GM19238 (cell line): ENCODE results near the gene TMEM130.
"Not testable (repeated sequence)": the region's sequence is repeated elsewhere in the genome, so short reads cannot be mapped to it uniquely, and the experiment has no call there.

Source experiments
- DNase-seq: peaks from one replicate; pipeline ENCODE4 v3.0.0; 2011; ENCODE audit warnings: low spot score; ENCODE audit not compliant: insufficient read length

The TMEM130 gene

GRCh38 chr7:98842552-98842951, 27.3 kb downstream of the TMEM130 start:
- DNase-seq: not testable (repeated sequence)

GRCh38 chr7:98841179-98841997, 28.4 kb downstream of the TMEM130 start:
- DNase-seq: peak; percentile 55

- DNase-seq: no peak
Observed at GRCh38 chr7:98840722-98841121, 29.1 kb downstream of the TMEM130 start.

GRCh38 chr7:98840096-98840495, 29.7 kb downstream of the TMEM130 start:
- no peak for DNase-seq

- no peak for DNase-seq
Observed at GRCh38 chr7:98837630-98837972, 32.2 kb downstream of the TMEM130 start.

- DNase-seq: no peak
Observed at GRCh38 chr7:98836811-98837629, 32.8 kb downstream of the TMEM130 start.

GRCh38 chr7:98834949-98835348, 34.9 kb downstream of the TMEM130 start:
- DNase-seq: no peak

GRCh38 chr7:98833022-98833421, 36.8 kb downstream of the TMEM130 start:
- no peak for DNase-seq

- no peak for DNase-seq
Observed at GRCh38 chr7:98831641-98832221, 38.1 kb downstream of the TMEM130 start.

- no peak for DNase-seq
Observed at GRCh38 chr7:98830972-98831548, 38.8 kb downstream of the TMEM130 start.

GRCh38 chr7:98828368-98828767, 41.4 kb downstream of the TMEM130 start:
- DNase-seq: no peak

GRCh38 chr7:98827258-98827657, 42.6 kb downstream of the TMEM130 start:
- DNase-seq: no peak

- no peak for DNase-seq
Observed at GRCh38 chr7:98826811-98827231, 43.0 kb downstream of the TMEM130 start.

GRCh38 chr7:98826387-98826786, 43.4 kb downstream of the TMEM130 start:
- DNase-seq: no peak

GRCh38 chr7:98823226-98823625, 46.6 kb downstream of the TMEM130 start:
- no peak for DNase-seq

GRCh38 chr7:98821348-98821747, 48.5 kb downstream of the TMEM130 start:
- no peak for DNase-seq

- DNase-seq: no peak
Observed at GRCh38 chr7:98816967-98817710, 52.7 kb downstream of the TMEM130 start.

- no peak for DNase-seq
Observed at GRCh38 chr7:98816241-98816640, 53.6 kb downstream of the TMEM130 start.

- no peak for DNase-seq
Observed at GRCh38 chr7:98815313-98815712, 54.5 kb downstream of the TMEM130 start.

GRCh38 chr7:98811299-98811698, 58.5 kb downstream of the TMEM130 start:
- DNase-seq: no peak

GRCh38 chr7:98810153-98810802, 59.5 kb downstream of the TMEM130 start:
- DNase-seq: no peak
